Retina (tissue), 1 donor: ENCODE data around the gene SDK2.

Experiments
- DNase-seq: peaks from one replicate; pipeline ENCODE4 v3.0.0-alpha.2; 2016

The SDK2 gene

DNA sequence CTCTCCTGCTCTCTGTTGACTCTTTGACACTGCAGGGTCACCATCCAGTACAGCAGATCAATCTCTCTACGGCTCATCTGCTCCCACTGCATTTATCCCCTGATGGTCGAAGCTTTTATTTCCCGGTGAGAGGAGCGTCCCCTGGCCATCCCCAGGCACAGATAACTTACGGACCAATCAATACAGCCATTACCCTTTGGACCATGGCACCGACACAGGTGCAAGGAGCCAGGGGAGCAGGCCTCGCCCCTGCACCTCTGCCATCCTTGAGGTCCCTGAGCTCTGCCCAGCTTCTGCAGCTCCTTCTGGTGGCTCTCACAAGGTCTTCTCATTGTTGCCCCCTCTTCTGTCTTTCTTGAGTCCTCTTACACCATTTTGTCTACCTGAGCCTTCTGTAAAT, 115.6 kb downstream of the SDK2 start:
- no peak for DNase-seq

DNA sequence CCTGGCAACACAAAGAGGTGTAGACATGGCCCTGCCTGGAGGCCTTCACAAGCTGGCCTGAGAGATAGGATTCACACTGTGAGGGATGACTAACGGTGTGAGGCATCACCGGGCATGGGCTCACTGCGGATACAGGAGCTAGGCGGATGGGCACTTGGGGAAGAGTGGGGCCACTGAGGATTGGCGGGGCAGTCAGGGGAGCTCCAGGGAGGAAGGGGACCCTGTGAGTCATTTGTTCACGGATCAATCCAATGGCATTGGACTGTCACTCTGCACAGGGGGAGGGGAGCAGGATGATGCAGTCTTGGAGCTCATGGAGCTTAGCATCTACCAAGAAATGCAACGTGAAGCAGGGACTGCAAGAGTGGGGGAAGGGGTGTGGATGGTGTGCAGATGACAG, 117.3 kb downstream of the SDK2 start:
- DNase-seq = no peak

DNA sequence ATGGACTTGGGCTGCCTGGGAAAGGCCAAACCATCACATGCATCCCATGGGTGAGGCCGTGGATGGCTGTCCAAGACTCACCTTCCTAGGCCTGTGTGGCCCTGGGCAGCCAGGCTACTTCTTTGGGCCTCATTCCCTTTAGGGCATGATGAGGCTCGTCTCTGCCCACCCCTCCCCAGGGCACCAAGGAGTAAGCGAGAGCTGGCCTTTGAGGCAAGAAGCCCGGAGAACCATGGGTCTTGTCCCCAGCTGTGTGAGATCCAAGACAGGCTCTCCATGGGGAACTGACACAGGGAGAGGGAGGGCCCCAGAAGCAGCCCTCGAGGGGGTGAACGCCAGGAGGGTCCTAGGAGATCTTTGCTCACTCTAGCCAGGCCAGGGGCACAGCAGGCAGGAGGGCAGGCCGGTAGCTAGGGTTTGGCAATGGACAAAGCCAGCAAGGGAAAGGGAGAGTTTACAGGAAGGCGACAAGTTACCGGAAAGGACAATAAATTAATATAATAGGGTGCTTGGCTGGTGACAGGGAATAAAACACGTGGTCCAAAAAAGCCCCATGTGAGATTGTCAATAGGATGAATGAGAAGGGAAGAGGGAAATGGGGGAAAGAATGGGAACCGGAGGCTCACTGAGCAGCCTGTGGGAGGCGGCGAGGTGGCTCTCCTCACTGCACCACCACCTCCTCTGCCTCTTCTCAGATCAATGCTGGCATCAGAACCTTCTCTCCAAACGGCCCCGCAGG, 119.1 kb downstream of the SDK2 start:
- no peak for DNase-seq

DNA sequence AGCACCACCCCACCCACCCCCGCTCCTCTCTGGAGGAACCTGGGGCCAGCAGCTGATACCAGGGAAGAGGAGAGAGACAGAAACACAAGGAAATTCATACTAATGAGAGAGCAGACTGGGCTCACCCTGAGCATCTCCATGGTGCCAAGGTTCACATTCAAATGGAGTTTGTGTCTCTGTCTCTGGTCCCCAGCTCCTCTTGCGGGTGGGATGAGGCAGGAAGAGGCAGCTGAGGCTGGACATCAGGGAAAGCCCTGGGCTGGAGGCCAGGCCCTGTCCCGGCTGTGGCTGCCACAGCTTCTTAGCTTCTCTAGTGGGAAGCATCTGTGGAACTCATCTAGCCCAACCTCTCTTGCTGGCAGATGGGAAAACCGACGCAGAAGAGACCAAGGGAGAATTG, 121.5 kb downstream of the SDK2 start:
- no peak for DNase-seq

DNA sequence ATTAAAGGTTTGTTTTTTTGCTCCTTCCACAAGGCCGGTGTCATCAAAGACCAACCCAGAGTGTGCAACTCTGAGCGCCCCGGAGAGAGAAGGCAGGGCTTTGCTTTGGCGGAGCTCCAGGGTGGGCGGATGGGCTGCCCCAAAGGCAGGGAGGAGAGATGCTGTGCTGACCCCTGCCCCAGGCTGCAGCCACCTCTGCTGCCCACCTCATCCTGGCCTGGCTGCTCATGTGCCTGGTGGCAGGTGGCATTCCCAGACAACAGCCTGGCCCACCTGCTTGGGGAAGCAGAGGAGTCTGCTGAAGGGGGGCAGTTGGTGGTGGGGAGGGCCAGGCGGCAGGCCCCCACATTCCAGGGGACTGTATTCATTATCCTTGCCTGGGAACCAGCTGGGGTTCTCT, 122.1 kb downstream of the SDK2 start:
- no peak for DNase-seq

DNA sequence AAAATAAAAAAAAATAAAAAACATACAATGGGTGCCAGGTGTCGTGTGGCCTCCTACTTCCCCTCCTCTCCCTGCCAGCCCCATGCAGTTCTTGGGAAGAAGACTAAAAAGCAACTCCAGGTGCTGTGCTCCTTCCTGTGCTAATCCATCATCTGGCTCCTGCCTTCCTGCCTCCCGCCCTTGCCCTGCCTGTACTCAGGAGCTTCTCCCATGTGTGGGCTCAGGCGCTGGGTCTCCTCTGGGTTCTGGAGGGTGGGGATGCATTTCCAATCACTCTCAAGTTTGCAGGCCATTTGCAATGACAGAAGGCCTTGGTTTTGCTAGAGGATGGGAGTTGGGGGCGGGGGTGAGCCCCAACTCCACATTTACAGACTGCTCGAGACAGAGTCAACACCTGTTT, 122.9 kb downstream of the SDK2 start:
- DNase-seq = no peak

DNA sequence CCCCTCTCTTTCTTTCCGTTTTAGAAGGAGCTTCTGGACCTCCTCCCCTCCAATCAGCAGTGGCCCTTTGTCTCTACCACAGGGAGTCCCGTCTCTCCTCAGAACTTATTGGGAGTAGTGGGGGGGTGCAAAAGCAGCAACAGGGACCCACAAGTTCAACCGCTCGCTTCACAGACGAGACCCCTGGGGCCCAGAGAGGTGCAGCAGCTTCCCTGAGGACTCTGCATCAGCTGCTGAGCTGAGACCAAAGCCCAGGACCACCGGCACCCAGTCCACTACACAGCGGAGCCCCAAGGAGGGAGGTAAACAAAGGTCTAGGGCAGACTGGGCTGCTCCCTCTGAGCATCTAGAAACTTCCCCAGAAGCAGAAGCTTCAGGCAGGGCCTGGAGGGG, 123.9 kb downstream of the SDK2 start:
- DNase-seq = no peak

DNA sequence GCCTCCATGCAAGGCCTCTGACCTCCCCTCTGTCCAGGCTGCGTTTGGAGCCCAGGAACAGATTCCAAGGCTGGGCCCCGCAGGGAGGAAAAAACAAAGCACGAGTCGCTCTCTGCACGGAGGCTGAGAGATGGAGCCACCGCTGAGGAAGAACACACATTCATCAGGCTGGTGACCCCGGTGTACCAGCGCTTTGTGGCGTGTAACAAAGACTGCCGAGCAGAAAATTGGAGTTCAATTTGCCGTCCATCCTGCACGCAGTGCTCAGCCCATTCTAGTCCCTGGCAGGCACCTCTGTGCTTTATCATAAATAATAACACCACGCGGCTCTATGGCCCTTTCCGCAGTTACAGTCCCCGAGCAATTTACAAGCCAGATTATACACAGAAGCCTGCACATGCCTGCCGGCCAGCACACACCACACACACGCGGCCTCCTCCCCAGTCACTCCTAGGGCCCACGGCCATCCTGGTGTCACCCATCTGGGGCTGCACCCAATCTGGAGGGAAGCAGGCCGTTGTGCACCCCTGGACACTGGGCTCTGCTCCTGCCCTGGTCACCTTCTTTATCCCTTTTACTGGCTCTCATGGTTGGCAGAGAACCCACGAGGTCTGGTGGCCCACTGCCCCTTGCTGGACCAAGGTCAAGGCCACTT, 124.4 kb downstream of the SDK2 start:
- peak; percentile 66 for DNase-seq

DNA sequence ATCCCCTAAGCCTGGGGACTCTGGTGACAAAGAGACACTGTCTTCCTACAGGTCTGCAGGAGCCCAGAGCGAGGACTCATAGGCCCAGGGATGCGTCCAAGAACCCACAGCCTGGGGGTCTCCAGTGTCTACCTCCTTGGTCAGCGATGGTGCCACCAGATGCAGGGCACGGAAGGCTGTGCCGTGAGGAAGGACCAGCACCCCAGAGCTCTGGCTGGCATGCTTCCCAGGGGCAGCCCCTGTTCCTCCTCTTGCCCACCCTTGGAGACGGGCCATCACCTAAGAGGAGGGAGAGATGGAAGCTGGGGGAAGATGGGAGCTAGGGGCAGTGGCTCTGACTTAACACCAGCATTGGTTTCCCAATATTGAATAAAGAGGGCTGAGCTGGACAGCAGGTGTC, 125.2 kb downstream of the SDK2 start:
- DNase-seq = no peak

DNA sequence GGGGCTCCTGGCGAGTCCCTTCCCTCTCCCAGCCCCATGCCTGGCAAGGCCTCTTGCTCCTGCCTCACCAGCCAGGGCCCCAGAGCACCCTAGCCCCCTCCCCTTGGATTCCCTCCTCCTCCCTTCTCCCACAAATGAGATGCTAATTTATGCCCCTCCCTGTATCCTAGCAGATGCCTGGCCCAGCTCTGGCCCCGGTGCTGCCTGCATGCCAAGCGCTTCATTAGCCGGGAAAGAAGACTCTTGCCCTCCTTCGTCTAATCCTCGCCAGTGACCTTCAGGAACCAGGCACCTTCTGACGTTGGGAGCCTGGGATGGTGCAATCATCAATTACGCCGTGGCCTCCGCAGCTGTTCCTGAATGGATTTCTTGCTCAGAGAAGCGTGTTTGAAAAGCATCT, 127.8 kb downstream of the SDK2 start:
- peak; percentile 74 for DNase-seq

DNA sequence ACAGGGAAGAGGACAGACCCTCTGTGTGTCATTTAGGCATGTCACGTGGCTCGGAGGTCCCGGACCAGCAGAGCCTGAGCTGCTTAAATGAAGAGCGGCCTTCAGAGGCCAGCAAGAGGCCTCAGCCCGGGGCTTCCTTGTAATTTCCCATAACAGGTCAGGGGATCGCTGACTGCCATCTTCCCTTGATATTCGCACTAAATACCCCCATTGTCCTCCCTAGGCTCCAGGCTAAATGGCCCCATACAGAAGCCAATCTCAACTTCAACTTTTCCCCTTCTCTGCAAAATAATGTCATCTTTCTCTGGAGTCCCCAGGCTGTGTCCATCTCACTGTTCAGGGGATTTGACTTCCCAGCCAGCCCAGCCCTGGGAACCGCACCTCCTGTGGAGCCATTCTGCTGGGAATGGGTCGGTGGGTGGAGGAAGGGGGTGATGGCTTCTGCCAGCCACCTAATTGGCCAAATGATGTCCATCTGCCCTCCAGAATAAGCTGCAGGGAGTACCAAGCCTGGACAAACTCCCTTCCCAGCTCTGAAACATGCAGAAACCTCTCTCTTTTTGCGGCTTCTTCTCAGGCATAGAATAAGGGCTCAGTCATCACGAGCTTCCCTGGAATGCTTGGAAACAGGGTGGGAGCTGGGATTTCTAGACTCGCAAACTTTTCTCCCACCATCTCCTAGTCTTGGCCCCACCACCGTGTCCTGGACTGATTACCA, 129.9 kb downstream of the SDK2 start:
- no peak for DNase-seq

DNA sequence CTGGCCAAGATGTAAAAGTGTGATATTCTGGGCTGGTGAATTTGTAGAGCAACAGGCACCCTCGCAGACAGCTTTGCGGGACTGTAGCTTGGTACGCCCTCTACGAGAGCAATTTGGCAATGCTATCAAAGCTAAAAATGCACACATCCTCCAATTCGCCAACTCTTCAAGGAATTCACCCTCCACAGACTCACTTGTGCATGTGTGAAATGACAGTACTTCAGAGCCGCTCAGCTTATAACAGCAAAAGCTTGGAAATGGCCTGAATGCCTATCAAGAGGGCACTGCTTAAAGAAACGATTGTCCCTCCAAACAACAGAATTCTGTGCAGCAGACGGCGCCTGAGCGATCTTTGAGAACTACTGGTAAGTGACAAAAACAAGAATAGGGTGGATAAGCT, 130.8 kb downstream of the SDK2 start:
- DNase-seq = no peak

DNA sequence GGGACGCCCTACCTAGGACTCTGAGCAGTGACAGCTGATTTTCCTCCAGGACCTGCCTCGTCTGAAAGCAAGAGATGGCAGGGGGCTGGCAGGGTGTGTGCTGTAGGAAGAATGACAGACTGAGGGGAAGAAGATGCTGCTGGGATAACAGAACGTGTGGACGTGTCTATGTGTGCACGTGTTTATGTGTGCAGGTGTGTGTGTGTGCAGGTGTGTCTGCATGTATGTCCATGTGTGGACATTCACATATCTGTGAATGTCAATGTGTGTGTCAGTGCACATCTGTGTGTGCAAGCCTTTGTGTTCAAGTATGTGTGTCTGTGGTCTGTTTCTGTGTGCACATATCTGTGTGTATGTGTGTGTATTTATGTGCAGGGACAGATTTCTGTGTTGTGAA, 132.5 kb downstream of the SDK2 start:
- DNase-seq = no peak

DNA sequence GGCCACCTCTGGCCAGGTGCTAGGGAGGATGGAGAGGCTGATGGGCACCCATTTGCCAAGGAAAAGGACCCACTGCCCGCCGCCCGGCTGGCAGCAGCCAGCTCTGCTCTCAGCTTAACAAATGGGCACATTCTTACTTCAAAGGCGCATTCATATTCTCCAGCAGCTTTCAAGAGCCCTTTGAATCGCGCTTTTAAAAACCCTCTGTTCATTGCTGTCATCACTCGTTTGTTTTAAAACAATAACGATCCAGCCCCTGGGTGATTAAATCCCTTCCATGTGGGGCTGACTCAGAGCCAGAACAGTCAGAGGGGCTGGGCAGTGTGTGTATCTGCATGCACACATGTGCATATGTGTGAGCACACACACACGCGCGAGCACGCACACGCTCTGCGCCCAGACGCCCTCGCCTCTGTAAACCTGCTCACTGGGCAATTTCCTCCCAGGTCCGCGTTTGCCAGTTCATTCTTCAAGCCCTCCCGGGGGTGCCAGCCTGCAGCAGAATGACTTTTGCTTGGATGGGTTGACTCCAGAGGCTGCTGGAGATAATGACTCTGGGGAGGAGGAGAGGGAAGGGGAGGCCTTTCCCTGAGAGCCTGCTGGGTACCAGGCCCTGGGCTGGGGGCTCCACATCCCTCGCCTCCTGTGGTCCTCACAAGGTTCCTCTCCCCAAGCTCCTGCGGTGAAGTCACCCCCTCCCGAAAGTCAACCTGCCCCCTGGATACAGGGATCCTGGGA, 133.1 kb downstream of the SDK2 start:
- peak; percentile 85 for DNase-seq

DNA sequence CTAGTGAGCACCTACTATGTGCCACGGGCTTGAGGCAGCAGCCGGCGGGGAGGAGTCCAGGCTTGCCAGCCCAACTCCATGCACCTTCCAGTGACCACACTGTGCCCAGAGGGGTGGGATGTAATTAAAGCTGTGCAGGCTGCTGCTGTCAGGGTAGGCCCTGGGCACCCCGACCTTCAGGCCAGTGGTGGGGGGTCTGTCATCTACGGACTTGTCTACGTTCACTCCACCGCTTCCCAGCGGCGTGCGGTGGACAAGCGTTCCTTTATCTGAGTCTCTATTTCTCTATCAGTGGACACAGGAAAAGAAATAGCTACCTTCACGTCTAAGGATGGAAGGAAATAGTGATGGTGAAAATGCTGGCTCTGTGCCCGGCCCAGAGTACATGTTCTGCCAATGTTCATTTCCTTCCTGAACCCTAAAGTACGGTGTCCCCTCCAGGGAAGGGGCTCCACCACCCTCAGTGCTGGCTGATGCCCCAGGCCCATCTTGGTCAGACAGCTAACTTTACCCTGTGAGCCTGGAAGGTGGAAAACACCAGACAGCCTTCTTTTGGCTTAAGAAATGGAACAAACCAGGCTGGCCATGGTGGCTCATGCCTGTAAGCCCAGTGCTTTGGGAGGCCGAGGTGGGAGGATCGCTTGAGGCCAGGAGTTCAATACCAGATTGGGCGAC, 135.2 kb downstream of the SDK2 start:
- DNase-seq = no peak

DNA sequence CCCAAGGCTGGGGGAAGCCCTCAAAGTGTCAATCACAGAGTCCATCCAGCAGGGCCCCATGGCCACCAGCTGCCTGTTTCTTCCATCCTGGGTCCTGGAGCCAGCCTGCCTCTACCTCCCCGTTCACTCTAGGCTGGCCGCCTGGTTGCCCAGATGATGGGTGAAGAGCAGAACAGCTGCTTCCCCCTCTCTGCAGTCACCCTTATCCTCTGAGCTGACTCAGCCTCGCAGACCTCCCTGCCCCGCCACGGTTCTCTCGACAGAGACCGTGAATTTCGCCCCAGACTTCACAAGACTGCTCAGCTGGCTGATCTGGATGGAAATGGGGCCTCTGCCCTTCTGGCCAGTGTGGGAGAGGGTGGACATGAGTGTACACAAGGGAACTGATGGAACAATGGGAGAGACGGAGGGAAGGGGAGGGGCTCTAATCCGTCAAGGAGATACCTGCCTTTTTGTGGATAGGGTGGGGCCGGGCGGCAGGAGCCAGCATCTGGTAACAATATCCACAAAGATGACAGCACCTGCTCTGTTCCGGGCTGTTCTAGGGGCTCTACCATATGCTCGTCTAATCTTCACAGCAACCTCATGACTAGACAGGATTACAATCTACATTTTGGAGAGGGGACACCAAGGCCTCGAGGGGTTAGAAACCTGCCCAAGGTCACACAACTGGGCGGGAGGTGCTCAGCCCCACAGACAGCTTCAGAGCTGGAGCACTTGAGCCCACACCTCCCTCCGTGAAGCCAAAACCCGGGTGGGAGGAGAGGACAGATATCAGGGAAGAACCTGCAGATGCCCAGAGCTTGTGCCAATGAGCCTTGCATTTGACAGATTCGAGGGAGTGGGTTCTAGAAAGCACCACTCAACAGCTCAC, 136.0 kb downstream of the SDK2 start:
- DNase-seq = no peak

DNA sequence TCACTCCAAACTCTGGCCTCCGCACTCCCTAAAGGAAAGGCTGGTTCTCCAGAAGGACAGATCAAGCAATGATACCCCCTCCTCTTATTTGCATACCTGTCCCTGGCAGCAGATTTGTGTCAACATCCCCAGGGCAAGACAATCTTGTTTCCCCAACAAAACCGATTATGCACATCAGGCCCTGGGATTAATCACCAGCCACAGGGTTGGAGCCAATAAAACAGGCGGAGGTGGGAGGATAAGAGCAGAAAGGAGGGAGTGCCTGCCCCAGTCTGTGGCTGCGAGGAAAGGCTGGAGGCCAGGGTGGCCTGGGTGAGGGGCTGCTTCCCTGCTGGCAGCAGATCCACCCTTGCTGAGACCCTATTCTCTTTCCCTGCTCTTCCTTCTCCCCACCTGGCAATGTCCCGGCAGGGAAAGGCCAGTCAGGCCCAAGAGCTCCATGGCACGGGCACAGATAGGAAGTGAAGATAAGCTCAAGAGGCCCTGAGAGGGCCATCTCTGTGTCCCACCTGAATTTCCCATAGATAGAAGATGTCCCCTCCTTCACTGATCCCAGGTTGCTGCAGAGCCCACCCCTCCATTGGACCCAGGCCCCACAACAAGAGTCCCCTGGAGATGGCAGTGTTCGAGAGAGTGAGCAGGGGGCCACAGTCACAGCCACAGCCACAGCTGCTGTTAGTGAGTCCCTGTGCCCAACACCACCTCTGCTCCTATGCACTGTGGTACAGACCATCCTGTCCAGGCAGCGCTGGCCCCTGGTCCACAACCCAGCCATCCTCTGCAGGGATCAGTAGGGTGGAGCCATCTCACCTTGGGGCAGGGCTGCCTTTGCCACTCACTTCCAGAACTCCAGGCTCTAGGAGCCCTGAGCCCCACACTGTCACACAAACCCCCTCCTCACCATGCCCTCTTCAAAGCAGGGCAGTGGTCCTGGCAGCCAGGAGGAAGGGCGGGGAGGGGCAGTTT, 137.5 kb downstream of the SDK2 start:
- DNase-seq = no peak

DNA sequence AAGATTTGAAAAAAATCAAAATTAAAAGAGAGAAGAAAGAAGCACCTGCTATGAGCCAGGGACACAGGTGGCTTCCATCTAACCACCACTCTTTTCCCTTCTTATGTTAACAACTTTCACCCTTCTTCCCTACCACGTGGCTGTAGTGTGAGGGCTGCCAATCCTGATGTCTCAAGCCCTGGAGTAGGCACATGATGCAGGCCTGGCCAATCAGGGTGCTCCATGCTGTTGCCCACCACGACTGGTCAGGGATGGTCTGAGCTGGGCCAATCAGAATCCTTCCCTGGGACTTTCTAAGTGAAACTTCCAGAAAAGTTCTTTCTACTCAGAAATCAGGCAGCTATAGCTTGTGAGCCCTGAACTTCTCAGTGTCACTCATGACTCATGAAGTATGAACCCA, 140.7 kb downstream of the SDK2 start:
- DNase-seq = no peak

DNA sequence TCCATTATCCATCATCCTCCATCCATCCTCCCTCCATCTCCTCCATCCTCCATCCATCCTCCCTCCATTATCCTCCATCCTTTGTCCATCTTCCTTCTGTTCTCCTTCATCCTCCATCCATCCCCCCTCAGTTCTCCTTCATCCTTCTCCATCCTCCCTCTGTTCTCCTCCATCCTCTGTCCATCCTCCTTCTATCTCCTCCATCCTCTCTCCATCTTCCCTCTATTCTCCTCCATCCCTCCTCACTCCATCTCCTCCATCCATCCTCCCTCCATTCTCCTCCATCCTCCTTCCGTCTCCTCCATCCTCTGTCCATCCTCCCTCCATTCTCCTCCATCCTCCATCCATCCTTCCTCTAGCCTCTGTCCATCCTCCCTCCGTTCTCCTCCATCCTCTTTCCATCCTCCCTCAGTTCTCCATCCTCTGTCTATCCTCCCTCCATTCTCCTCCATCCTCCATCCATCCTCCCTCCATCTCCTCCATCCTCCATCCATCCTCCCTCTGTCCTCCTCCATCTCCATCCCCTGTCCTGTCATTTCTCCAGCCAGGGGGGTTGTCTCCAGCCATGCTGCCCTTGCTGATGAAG, 143.7 kb downstream of the SDK2 start:
- DNase-seq = no peak

DNA sequence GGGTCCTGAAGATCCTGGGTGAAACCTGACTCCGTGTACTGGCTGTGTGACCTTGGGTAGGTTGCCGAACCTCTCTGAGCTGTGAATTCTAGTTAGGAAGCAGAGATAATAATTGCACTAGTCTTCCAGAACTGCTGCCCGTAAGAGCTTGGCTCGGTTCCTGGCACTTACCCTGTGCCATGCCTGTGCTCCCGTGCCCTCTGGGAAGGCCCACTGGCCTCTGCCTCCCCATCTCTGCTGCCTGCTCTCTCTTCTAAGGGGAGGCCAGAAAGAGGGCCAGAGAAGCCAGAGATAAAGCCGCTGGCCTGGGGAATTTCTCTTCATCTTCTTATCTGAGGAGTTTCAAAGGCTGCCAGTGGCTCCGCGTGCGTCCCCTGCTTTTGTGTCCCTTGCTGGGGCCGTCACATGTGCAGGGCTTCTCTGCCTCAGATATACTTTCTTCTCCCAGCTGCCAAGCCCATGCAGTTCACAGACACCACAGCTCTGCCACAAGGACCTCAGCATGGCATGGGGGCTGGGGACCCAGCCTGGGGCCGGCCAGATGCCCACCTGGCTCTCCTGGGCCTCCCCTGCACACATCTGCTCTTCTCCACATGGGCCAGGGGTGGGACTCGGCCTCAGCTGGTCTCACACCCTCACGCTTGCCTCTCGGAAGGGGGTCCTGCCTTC, 145.2 kb downstream of the SDK2 start:
- DNase-seq = no peak
